Activated T-cell treated with anti-CD3 and anti-CD28 coated beads, Interleukin-2, amount 50 U/mL, for 72 hours (primary cell): ENCODE results near the gene HEPHL1. TPM values are rescaled to one million over a fixed set of nuclear protein-coding genes. Genes with fewer than 3 reads are reported as not detected.
"Not testable (repeated sequence)": the region's sequence is repeated elsewhere in the genome, so short reads cannot be mapped to it uniquely, and the experiment has no call there.

Experiments used
- ATAC-seq, 2 donors: fragments of 150-1000 bp; cut with Tn5 transposase; replicated peaks in 1 of 2; 2 replicates each; pipeline ENCODE4 v1.10.0; 2021; ENCODE audit warnings: moderate library complexity in 2 of 2, mild to moderate bottlenecking in 1 of 2
- DNase-seq, 2 donors: peaks; one replicate each; pipeline ENCODE4 v3.0.0; 2021 to 2022; ENCODE audit warnings: mixed read lengths in 1 of 2
- H3K27ac Mint-ChIP-seq: one replicate; pipeline ENCODE4 v1.8.0; 2022; ENCODE audit warnings: mild to moderate bottlenecking, moderate library complexity, mixed read lengths
- H3K27me3 Mint-ChIP-seq: one replicate; pipeline ENCODE4 v1.8.0; 2022; ENCODE audit warnings: low read depth, mixed read lengths
- H3K36me3 Mint-ChIP-seq, 2 donors: one replicate each; pipeline ENCODE4 v1.8.0; 2022; ENCODE audit warnings: mixed read lengths in 2 of 2, mild to moderate bottlenecking in 1 of 2; ENCODE audit not compliant: insufficient read depth in 2 of 2
- H3K4me1 Mint-ChIP-seq: one replicate; pipeline ENCODE4 v1.8.0; 2022; ENCODE audit warnings: low read depth, mixed read lengths
- H3K4me3 Mint-ChIP-seq, 2 donors: one replicate each; pipeline ENCODE4 v1.8.0; 2022; ENCODE audit warnings: mild to moderate bottlenecking in 2 of 2, mixed read lengths in 2 of 2, moderate library complexity in 2 of 2
- H3K9me3 Mint-ChIP-seq, 2 donors: one replicate each; pipeline ENCODE4 v1.8.0; 2022; ENCODE audit warnings: mixed read lengths in 2 of 2
- total RNA-seq, 2 donors: library from RNA; stranded (reverse); gene quantifications; one replicate each; pipeline ENCODE4 v1.2.3, GENCODE V29; 2022

Gene HEPHL1
- total RNA-seq, 2 donors from 2014 or later: not detected

DNA sequence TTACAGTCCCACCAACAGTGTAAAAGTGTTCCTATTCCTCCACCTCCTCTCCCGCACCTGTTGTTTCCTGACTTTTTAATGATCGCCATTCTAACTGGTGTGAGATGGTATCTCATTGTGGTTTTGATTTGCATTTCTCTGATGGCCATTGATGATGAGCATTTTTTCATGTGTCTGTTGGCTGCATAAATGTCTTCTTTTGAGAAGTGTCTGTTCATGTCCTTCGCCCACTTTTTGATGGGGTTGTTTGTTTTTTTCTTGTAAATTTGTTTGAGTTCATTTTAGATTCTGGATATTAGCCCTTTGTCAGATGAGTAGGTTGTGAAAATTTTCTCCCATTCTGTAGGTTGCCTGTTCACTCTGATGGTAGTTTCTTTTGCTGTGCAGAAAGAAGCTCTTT is 136.2 kb downstream of the HEPHL1 start:
- H3K9me3 Mint-ChIP-seq, DNase-seq, H3K27me3 Mint-ChIP-seq, ATAC-seq, H3K4me3 Mint-ChIP-seq, H3K27ac Mint-ChIP-seq: not testable (repeated sequence)
- Mint-ChIP-seq H3K36me3 (peaks cover 10 to 17% of the 10 kb centered on the region in 2 donors), H3K4me1 (peaks cover 15% of the 10 kb centered on the region)

Other genes with a start within 250 kb of the HEPHL1 start
- 10 to 100 TPM; 38.2 to 39.2 TPM for gene MED17, start 237.1 kb upstream of the HEPHL1 start, total RNA-seq
- not detected for gene VSTM5, start 170.7 kb upstream of the HEPHL1 start, total RNA-seq
- gene PANX1, start 107.5 kb downstream of the HEPHL1 start, total RNA-seq: 10 to 100 TPM; 10.3 to 13.5 TPM